Astrocyte of the spinal cord (primary cell): ENCODE data around the gene KRTAP10-5.

Experiments used
- DNase-seq: peaks from one replicate; pipeline ENCODE4 v3.0.0; 2011; ENCODE audit warnings: low read depth, low spot score
- H3K4me3 ChIP-seq: 2 replicates; pipeline ENCODE4 v1.5.1; 2011; ENCODE audit warnings: low read depth, mild to moderate bottlenecking, low read length, moderate library complexity
- in situ Hi-C: cut with HindIII; loops from 2 replicates; pipeline ENCODE4 v1.10.0; 2017; ENCODE audit warnings: low sequenced_read_pairs
- TF ChIP-seq, protein P1 (sequence below): IDR thresholded peaks from 2 replicates; pipeline ENCODE4 v1.5.1; 2012; ENCODE audit warnings: low read depth, mild to moderate bottlenecking, low read length, inconsistent platforms

The KRTAP10-5 gene

DNA sequence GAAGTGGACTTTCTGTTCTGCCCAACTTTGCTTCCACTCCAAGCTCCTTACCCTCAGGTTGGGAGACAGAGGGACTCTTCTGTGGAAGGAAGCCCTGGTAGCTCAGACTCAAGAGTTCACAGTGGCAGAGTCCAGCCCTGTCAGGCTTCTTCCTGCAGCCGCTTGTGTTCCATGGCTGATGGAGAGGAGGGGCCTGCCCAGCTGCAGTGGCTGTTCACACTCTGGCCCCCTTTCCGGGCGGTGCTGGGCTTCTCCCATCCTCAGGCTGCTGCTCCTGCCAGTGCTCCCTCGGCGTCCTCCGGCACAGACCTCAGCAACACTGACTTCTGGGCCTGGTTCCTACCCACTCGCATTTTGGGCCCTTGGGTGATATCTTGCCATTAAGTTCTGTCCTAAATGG lies 44.4 kb downstream of the KRTAP10-5 start:
- DNase-seq, result no peak
- H3K4me3 ChIP-seq, result no peak overlapping the region
- TF ChIP-seq, protein P1, sequence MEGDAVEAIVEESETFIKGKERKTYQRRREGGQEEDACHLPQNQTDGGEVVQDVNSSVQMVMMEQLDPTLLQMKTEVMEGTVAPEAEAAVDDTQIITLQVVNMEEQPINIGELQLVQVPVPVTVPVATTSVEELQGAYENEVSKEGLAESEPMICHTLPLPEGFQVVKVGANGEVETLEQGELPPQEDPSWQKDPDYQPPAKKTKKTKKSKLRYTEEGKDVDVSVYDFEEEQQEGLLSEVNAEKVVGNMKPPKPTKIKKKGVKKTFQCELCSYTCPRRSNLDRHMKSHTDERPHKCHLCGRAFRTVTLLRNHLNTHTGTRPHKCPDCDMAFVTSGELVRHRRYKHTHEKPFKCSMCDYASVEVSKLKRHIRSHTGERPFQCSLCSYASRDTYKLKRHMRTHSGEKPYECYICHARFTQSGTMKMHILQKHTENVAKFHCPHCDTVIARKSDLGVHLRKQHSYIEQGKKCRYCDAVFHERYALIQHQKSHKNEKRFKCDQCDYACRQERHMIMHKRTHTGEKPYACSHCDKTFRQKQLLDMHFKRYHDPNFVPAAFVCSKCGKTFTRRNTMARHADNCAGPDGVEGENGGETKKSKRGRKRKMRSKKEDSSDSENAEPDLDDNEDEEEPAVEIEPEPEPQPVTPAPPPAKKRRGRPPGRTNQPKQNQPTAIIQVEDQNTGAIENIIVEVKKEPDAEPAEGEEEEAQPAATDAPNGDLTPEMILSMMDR, result no peak
- in situ Hi-C loops, result no loop called here

DNA sequence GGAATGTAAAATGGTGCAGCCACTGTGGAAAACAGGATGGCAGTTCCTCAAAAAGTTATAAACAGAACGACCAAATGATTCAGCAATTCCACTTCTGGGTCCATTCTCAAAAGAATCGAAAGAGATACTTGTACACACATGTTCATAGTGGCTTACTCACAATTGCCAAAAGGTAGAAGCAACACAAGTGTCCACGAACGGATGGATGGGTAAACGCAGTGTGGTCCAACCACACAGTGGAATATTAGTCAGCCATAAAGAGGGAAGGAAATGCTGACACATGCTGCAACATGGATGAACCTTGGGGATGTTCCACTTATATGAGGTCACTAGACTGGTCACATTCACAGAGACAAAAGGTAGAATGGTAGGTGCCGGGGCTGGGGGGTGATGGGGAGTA lies 45.7 kb downstream of the KRTAP10-5 start:
- TF ChIP-seq, protein P1, result no peak
- no peak overlapping the region for H3K4me3 ChIP-seq
- no peak for DNase-seq
- in situ Hi-C loops, result no loop called here

DNA sequence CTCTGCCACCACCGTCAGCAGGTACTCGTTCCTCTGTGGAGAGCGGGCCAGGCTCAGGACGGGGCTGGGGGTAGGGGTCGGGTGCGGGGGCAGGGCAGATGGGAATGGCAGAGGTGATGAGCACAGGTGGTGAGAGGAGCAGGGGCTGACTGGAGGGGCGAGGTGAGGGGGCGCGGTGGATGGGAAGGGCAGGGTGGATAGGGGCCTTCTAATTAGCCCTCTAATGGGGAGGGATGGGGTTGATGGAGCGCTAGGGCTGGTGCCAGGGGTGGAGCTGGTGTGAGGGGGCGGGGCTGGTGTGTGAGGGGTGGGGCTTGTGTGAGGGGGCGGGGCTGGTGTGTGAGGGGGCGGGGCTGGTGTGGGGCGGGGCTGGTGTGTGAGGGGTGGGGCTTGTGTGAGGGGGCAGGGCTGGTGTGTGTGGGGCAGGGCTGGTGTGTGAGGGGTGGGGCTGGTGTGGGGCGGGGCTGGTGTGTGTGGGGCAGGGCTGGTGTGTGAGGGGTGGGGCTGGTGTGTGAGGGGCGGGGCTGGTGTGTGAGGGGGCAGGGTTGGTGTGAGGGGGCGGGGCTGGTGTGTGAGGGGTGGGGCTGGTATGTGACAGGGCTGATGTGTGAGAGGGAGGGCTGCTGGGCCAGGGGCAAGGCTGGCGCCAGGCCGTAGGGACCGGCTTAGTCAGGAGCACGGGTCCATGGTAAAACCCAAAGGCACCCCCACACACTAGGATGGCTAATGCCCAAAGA lies 46.3 kb downstream of the KRTAP10-5 start:
- TF ChIP-seq, protein P1, result no peak
- in situ Hi-C loops, result no loop called here
- no peak overlapping the region for H3K4me3 ChIP-seq
- DNase-seq, result no peak

DNA sequence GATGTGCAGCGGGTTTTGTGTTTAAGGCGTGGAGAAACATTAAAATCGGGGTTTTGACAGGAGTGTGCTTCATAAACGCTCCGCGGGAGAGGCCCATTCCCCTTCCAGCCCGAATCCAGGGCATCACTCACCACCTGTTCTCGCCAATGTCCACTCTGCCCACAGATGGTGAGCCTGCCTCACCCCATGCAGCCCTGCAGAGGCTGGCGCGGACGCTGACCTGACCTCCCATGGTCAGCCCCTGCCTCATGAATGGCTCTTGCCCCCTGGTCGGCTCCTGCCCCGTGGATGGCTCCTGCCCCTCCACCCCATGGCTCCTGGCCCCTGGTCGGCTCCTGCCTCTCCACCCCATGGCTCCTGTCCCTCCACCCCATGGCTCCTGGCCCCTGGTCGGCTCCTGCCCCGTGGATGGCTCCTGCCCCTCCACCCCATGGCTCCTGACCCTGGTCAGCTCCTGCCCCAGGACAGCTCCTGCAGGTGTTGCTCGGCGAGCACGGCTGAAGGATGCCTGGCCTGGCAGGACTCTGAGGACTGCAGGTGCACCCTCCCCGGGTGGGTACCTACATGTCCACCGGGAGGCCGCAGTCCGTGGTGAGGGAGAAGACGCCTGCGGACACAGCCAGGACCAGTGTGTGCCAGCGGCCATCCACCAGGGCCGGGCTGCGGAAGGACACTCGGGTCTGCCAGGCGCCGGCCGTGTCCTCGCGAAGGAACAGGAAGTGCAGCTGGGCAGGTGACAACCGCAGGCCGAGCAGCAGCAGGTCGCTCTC lies 47.1 kb downstream of the KRTAP10-5 start:
- no peak overlapping the region for H3K4me3 ChIP-seq
- no peak for DNase-seq
- in situ Hi-C loops, result no loop called here
- TF ChIP-seq, protein P1, result no peak

DNA sequence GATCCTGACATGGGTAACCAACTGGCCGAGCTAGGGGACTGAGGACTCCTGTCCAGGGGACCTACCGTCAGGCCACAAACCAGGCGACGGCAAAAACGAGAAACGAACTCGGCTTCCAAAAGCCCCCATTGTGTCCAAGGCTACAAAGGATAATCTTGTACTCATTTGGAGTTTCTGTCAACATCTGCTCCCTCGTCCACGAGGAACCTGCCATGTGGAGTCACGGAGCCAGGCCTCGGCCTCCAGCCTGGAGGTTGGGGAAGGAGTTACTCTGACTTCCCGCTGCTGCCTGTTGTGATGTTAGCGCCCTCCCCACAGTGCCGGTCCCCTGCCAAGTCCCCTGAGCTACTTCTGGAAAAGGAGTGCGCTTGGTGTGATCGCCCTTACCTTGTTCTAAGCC lies 47.7 kb downstream of the KRTAP10-5 start:
- no peak for DNase-seq
- TF ChIP-seq, protein P1, result no peak
- in situ Hi-C loops, result no loop called here
- H3K4me3 ChIP-seq, result no peak overlapping the region

DNA sequence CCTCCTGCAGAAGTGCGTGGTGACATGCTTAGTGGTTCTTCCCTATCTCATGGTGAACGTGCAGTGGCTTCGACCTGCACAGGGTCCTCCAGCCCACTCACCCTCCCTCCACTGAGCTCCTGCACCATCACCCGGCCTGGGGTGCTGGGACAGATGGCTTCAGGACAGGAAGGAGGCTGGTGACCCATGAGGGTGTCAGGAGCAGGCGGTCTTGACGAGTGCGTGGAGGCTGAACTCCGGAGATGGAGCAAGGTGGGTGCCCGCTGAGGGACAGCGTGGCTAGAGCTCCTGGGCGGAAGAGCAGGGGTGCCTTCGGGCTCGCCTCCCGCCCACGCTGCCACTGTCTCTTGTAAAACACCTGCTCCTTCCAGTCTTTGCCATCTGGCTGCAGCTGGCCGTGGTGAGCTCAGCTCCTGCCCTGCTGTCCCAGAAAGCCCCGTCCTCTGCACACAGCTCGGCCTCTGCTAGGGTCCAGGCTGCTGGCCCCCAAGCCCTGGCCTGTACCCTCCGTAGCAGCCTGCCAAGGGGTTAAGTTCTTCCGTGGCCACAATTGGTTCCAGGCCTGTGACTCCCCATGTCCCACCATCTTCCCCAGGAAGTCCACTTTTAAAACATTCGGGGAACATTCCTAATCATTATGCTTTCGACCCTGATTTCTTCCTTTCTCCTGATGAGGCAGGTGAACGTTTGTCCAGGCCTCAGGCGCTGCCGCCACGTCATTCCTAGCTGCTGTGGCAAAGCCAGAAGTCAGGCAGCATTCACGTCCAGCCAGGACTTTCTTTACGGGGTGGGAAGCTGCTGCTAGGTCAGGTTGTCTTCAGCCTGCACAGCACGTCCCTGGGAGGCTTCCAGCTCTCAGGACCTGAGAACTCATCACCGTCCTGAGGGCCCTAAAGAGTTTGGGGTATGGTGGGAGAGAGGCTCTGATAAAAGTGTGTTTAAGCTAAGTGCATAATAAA lies 48.5 kb downstream of the KRTAP10-5 start:
- TF ChIP-seq, protein P1, result no peak
- in situ Hi-C loops, result no loop called here
- DNase-seq, result no peak
- H3K4me3 ChIP-seq, result no peak overlapping the region
